A673 (cell line): ENCODE data around the gene BLOC1S3.

Source experiments
- CTCF ChIP-seq: fragments of 300-800, 200-600 bp; sonication (generic); conservative IDR thresholded peaks from 2 replicates; pipeline ENCODE4 v1.5.1; 2017; ENCODE audit warnings: low read depth, mild to moderate bottlenecking, antibody characterized with exemption, low read length, moderate library complexity, mixed read lengths
- EZH2 ChIP-seq: fragments of 200-600 bp; sonication (generic); IDR thresholded peaks from 2 replicates; pipeline ENCODE4 v1.6.1; 2017; ENCODE audit warnings: borderline replicate concordance, low read depth, mild to moderate bottlenecking, mixed read lengths, antibody characterized with exemption, low read length; ENCODE audit not compliant: poor library complexity, severe bottlenecking

DNA sequence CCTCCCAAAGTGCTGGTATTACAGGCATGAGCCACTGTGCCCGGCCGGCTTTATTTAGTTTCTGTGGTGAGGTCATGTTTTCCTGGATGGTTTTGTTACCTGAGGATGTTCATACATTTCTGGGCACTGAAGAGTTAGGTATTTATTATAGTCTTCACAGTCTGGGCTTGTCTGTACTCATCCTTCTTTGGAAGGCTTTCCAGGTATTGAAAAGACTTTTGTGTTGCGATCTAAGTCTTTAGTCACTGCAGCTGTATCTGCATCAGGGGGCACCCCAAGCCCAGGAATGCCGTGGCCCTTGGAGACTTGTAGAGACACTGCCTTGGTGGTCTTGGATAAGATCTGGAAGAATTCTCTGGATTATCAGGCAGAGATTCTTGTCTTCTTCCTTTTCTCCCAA is 12.8 kb downstream of the BLOC1S3 start:
- TF ChIP-seq CTCF, result no peak
- no peak for TF ChIP-seq EZH2
